ENCODE results near the gene IFT81. TPM values are rescaled to one million over a fixed set of nuclear protein-coding genes. Genes with fewer than 3 reads are reported as not detected.
"Not testable (repeated sequence)": the region's sequence is repeated elsewhere in the genome, so short reads cannot be mapped to it uniquely, and the experiment has no call there.

Gene IFT81, protein sequence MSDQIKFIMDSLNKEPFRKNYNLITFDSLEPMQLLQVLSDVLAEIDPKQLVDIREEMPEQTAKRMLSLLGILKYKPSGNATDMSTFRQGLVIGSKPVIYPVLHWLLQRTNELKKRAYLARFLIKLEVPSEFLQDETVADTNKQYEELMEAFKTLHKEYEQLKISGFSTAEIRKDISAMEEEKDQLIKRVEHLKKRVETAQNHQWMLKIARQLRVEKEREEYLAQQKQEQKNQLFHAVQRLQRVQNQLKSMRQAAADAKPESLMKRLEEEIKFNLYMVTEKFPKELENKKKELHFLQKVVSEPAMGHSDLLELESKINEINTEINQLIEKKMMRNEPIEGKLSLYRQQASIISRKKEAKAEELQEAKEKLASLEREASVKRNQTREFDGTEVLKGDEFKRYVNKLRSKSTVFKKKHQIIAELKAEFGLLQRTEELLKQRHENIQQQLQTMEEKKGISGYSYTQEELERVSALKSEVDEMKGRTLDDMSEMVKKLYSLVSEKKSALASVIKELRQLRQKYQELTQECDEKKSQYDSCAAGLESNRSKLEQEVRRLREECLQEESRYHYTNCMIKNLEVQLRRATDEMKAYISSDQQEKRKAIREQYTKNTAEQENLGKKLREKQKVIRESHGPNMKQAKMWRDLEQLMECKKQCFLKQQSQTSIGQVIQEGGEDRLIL
- polyA plus RNA-seq (2012; ENCODE audit: missing spikeins), result 10.2 TPM

DNA sequence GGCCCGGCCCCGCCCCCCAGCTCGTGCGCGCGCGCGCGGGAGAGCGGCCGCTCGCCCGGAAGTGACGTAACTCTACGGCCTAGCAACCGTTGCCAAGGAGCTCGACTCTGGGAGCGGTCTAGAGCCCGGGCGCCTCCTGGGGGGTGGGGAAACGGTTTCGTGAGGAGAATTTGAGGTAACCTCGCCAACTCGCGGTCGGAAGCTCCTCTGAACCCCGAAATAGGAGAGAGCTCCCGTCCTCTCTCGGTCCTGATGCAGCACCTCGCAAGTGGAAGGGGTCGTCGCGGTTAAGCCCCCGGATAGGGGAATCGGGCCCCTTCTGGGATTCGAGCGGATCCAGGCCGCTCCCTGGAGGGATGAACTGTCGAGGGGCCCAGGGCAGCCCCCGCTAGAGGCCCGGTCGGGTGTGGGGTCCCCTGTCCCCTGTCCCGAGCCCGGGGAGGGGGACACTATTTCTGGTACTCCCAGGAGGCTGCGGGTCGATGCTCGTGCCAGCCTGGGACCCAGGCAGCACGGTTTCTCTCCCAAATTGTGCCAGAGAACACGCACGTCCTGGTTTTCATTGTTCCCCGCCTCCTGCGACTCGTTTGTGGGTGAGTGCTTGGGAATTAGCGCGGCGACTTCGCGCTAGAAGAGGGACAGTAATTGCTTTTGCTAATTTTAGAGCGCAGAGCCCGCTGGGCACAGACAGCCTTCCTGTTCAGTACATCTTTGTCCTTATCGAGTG, at the start of gene IFT81:
IFT81 (plus strand) TSS at position 89 of the 727 bp plus-strand sequence. CDS start 3,024 bp downstream, outside the sequence.
- TF ChIP-seq POLR2A (IDR thresholded peaks at IDR 0.05; ENCODE audit: low read depth, low read length) (peak; percentile 67), POLR2AphosphoS5 (IDR thresholded peaks at IDR 0.05; ENCODE audit: low read depth, low read length) (no peak)
- peak; percentile 92 for DNase-seq (ENCODE audit: insufficient read length)
- peak; percentile 94 for FAIRE-seq

DNA sequence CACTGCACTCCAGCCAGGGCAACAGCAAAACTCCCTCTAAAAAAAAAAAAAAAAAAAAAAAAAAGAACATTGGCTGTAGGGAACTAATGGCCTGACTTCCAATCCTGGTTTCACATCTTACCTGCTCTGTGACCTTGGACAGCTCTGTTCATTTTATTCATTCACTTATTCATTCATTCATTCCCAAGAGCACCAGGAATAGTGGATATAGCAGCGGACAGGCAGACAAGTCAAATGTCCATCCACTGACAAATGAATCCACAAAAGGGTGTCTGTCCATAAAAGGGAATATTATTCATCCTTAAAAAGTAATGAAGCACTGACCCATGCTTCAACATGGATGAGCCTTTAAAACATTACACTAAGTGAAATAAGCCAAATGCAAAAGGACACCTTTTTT, 48.3 kb upstream of the IFT81 start:
- TF ChIP-seq POLR2A (IDR thresholded peaks at IDR 0.05; ENCODE audit: low read depth, low read length) (no peak), TAF1 (IDR thresholded peaks at IDR 0.05; ENCODE audit: borderline replicate concordance, low read depth, low read length) (no peak), POLR2AphosphoS5 (IDR thresholded peaks at IDR 0.05; ENCODE audit: low read depth, low read length) (no peak)
- DNase-seq (ENCODE audit: insufficient read length) (no peak), FAIRE-seq (no peak)

DNA sequence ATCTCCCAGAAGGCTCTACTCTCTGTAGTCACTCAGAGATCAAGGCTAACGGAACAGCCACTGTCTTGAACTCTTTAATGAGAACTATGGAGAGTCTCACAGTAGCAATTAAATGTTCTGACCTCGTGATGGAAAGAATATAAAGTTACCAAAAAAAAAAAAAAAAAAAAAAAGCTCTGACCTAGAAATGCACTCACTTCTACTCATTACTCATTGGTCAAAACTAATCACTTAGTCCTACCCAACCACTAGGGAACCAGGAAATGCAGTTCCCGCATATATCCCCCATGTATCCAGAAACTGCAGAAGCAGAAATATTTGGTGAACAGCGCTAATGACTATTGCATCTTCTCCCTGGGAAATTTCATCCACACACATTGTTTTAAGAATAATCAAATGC, 46.4 kb upstream of the IFT81 start:
- FAIRE-seq, result no peak
- DNase-seq (ENCODE audit: insufficient read length), result no peak
- TF ChIP-seq POLR2AphosphoS5 (IDR thresholded peaks at IDR 0.05; ENCODE audit: low read depth, low read length), result no peak
- no peak for TF ChIP-seq TAF1 (IDR thresholded peaks at IDR 0.05; ENCODE audit: borderline replicate concordance, low read depth, low read length)
- TF ChIP-seq POLR2A (IDR thresholded peaks at IDR 0.05; ENCODE audit: low read depth, low read length), result no peak

DNA sequence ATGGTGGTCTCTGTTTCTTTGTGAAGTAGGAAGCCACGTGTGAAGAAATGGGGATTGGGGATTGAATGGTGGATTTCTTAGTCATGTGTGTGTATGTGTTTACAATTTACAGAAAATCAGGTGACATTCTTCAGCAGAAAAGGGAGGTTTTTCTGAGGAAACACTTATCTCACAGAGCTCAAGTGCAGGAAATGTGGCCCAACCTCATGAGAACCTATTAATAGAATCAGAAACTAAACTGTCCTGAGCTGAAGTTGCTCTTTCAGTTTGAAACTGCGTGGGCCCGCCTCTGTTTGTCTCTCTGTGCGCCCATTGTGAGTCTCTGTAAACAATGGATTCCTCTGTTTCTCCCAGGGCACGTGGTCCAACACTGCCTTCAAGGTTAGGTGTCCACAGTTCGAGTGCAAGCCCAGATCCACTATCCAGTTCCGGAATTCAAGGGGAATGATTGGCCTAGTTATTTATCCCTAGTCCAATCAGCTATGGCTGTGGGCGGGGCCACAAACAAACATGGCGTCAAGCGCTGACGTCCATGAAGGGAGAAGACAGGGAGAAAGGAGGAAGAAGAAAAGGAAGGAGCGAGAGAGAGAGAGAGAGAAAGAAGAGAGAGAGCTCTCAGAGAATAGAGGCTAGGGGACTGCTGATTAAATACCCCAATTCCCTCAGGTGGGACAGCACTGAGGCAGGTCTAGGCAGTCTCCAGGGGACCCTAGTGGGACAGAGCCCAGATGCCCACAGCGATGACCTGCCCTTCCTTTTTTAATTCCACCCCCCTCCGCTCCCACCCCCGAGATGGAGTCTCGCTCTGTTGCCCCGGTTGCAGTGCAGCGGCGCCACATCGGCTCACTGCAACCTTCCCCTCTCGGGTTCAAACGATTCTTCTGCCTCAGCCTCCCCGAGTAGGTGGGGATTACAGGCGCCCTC, 44.4 kb upstream of the IFT81 start:
- TF ChIP-seq POLR2A (IDR thresholded peaks at IDR 0.05; ENCODE audit: low read depth, low read length) (peak; percentile 46; the same call in 1 of the 2 replicates), TAF1 (IDR thresholded peaks at IDR 0.05; ENCODE audit: borderline replicate concordance, low read depth, low read length) (peak; percentile 36; the same call in 1 of the 2 replicates), POLR2AphosphoS5 (IDR thresholded peaks at IDR 0.05; ENCODE audit: low read depth, low read length) (no peak)
- DNase-seq (ENCODE audit: insufficient read length), result peak; percentile 64
- FAIRE-seq, result peak; percentile 96

DNA sequence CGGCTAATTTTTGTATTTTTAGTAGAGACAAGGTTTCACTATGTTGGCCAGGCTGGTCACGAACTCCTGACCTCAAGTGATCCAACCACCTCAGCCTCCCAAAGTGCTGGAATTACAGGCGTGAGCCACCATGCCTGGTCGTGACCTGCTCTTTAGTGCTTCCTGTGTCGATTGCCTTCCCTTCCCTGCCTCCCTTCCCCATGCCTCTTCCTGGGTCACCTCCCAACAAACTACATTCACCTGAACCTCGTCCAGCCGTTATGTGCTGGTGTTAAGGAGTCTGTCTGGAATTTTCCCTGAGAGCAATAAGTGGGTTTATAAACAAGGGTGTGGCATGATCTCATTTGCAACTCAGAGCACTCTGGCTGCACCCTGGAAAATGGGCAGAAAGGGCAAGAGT, 43.7 kb upstream of the IFT81 start:
- TF ChIP-seq TAF1 (IDR thresholded peaks at IDR 0.05; ENCODE audit: borderline replicate concordance, low read depth, low read length) (no peak), POLR2AphosphoS5 (IDR thresholded peaks at IDR 0.05; ENCODE audit: low read depth, low read length) (no peak)
- no peak for DNase-seq (ENCODE audit: insufficient read length)
- FAIRE-seq, result no peak

DNA sequence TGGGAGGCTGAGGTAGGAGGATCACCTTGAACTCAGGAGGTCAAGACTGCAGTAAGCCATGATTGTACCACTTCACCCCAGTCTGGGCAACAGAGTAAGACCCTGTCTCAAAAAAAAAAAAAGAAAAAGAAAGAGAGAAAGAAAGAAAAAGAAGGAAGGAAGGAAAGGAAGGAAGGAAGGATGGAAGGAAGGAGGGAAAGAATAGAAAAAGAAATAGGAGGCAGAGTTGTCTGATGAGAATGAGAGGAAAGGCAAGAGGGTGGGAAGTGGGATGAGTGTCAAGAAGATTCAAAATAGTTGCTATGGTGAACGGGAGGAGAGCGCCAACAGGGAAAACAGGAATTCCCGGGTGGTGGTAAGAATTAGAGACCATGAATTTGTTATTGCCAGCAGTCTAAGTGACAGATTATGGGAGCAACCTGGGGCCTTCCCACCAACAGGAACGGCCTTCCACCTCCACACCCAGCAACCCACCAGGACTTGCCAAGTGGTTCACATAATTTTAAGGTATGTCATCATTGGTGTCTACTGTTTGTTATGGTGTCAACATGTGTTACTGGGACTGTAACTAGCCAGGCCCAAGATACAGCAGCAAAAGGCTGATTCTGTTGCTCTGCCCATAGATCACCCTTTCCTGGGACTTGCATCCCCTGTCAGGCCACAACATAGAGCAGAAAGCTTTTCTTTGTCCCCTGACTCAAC, 39.7 kb upstream of the IFT81 start:
- TF ChIP-seq POLR2A (IDR thresholded peaks at IDR 0.05; ENCODE audit: low read depth, low read length), result no peak
- TF ChIP-seq TAF1 (IDR thresholded peaks at IDR 0.05; ENCODE audit: borderline replicate concordance, low read depth, low read length), result no peak
- TF ChIP-seq POLR2AphosphoS5 (IDR thresholded peaks at IDR 0.05; ENCODE audit: low read depth, low read length), result no peak
- DNase-seq (ENCODE audit: insufficient read length), result no peak
- no peak for FAIRE-seq

DNA sequence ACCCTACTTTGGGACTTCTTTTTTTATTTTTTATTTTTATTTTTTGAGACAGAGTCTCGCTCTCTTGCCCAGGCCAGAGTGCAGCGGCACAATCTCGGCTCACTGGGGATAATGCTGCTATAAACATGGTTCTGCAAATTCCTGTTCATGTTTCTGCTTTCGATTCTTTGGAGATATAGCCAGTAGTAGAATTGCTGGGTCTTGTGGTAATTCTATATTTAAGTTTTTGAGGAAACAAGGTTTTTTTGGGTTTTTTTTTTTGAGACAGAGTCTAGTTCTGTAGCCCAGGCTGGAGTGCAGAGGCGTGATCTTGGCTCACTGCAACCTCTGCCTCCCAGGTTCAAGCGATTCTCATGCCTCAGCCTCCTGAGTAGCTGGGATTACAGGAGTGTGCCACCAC, 35.9 kb upstream of the IFT81 start:
- not testable (repeated sequence) for DNase-seq (ENCODE audit: insufficient read length); FAIRE-seq

DNA sequence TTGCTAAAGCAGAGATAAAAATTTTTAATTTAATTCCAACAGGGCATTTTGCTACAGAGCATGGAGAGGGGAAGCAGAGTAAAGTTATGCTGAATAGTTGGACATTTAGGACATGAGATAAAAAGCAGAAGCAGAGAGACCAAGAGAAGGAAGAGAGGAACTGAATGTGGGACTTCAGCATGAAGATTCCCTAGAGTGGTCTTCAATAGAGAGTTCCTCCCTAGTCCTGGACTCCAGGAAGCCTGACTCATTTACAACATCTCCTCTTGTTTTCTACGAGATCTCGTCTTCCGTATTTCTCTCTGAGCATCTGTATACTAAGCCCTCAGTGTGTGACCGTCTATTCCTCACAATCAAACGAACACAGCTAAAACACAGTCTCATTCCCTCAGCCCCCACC, 35.2 kb upstream of the IFT81 start:
- no peak for FAIRE-seq
- no peak for DNase-seq (ENCODE audit: insufficient read length)
- TF ChIP-seq POLR2AphosphoS5 (IDR thresholded peaks at IDR 0.05; ENCODE audit: low read depth, low read length) (no peak), TAF1 (IDR thresholded peaks at IDR 0.05; ENCODE audit: borderline replicate concordance, low read depth, low read length) (no peak), POLR2A (IDR thresholded peaks at IDR 0.05; ENCODE audit: low read depth, low read length) (no peak)

DNA sequence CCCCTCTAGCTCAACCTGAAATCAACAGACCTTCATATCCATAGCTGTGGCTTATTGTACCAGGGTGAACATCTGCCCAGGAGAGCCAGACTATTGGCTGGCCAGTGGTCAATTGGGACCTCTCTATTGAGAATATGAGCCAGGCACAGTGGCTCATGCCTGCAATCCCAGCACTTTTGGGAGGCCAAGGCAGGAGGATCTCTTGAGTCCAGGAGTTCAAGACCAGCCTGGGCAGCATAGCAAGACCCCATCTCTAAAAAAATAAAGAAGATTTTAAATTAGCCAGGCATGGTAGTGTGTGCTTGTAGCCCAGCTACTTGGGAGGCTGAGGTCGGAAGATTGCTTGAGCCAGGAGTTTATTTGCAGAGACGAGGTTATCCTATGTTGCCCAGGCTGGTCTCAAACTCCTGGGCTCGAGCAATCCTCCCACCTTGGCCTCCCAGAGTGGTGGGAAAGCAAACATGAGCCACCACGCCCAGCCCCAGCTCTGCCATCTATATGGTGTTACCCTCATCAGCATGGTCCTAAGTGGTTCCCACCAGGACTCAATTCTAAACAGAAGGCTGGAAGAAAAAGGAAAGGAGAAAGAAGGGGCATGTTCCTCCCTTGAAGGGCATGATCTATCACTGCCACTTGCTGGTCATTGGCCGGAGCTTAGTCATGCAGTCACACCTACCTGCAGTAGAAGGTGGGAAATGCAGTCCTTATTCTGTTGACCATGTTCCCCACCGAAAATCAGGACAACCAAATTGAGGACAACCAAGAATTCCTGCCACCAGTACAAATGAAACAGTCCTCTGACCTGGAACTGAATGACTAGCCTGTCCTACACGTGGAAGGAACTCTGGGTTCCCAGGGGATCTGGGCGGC, 33.7 kb upstream of the IFT81 start:
- TF ChIP-seq POLR2A (IDR thresholded peaks at IDR 0.05; ENCODE audit: low read depth, low read length) (no peak), POLR2AphosphoS5 (IDR thresholded peaks at IDR 0.05; ENCODE audit: low read depth, low read length) (no peak), TAF1 (IDR thresholded peaks at IDR 0.05; ENCODE audit: borderline replicate concordance, low read depth, low read length) (no peak)
- no peak for DNase-seq (ENCODE audit: insufficient read length)
- no peak for FAIRE-seq

All from GM12892 (cell line).